K562 (cell line): Measurements from ENCODE around the gene SLC1A7. TPM values are rescaled to one million over a fixed set of nuclear protein-coding genes. Genes with fewer than 3 reads are reported as not detected.

Experiments used
- FOXP1 ChIP-seq: sonication (generic); formaldehyde crosslinking; IDR thresholded peaks from 2 replicates; pipeline ENCODE4 v1.8.0; 2022; ENCODE audit warnings: mild to moderate bottlenecking, missing genetic modification reagents
- PHB2 ChIP-seq: fragments of 450-650 bp; IDR thresholded peaks from 2 replicates; pipeline ENCODE4 v1.6.1; 2017; ENCODE audit warnings: low read depth
- SUPT5H ChIP-seq: fragments of 450-650 bp; IDR thresholded peaks from 2 replicates; pipeline ENCODE4 v1.6.1; 2016
- TCFL5 ChIP-seq: fragments of 250-450 bp; sonication (Bioruptor Pico); conservative IDR thresholded peaks from 2 replicates; pipeline ENCODE4 v1.6.1; 2021; ENCODE audit warnings: mild to moderate bottlenecking, moderate library complexity, matching md5 sums
- ZNF354B ChIP-seq: fragments of 250-450 bp; sonication (Bioruptor Pico); IDR thresholded peaks from 2 replicates; pipeline ENCODE4 v1.4.0; 2020
- polyA plus RNA-seq, 8 experiments: library from polyadenylated mRNA; depleted of rRNA in 4 of 8; stranded (reverse) in 5 of 8; unstranded in 3 of 8; fragments of >200 nt; fragmentation: Nextera tagmentation in 2 of 8; fragmentation: Illumina TruSeq in 1 of 8; extraction: Ambion mirVana in 2 of 8; extraction: Trizol in 1 of 8; gene quantifications; 2 replicates each; pipeline versions ENCODE4 v1.2.1 to v1.2.3, GENCODE V29; 2011 to 2014; ENCODE audit warnings: inconsistent platforms in 1 of 8, missing spikeins in 1 of 8
- total RNA-seq, 7 experiments: library from RNA; depleted of rRNA in 6 of 7; stranded (reverse); fragments of >200 nt in 6 of 7; fragmentation: Illumina TruSeq in 2 of 7; extraction: Trizol in 2 of 7; gene quantifications; 2 replicates each; pipeline versions ENCODE4 v1.2.1 to v1.2.3, GENCODE V29; 2011 to 2021; ENCODE audit warnings: low replicate concordance in 1 of 7
- TF ChIP-seq, protein P1 (sequence below): fragments of 450-650 bp; IDR thresholded peaks from 2 replicates; pipeline ENCODE4 v1.6.1; 2016; ENCODE audit warnings: mild to moderate bottlenecking, moderate library complexity
- TF ChIP-seq, protein P2 (sequence below), 2 experiments: IDR thresholded peaks; 2 replicates each; pipeline ENCODE4 v1.6.1; 2012; ENCODE audit warnings: improper control_type of control experiment in 2 of 2, low read depth in 2 of 2, low read length in 2 of 2, borderline replicate concordance in 1 of 2
- TF ChIP-seq, protein P3 (sequence below): IDR thresholded peaks from 2 replicates; pipeline ENCODE4 v1.6.1; 2012; ENCODE audit warnings: low read depth, low read length, improper control_type of control experiment, borderline replicate concordance
- TF ChIP-seq, protein P4 (sequence below): fragments of 450-650 bp; formaldehyde crosslinking; IDR thresholded peaks from 2 replicates; pipeline ENCODE4 v1.4.0; 2020; ENCODE audit warnings: mild to moderate bottlenecking, moderate library complexity
- TF ChIP-seq, protein P5 (sequence below): fragments of 450-650 bp; IDR thresholded peaks from 2 replicates; pipeline ENCODE4 v1.6.1; 2016

SLC1A7 gene
- total and polyA plus RNA-seq, 9 of the 15 experiments (the other 6 are each of a cell fraction or from before 2014, with no cell fraction given): 0.07 TPM; not detected in 8

DNA sequence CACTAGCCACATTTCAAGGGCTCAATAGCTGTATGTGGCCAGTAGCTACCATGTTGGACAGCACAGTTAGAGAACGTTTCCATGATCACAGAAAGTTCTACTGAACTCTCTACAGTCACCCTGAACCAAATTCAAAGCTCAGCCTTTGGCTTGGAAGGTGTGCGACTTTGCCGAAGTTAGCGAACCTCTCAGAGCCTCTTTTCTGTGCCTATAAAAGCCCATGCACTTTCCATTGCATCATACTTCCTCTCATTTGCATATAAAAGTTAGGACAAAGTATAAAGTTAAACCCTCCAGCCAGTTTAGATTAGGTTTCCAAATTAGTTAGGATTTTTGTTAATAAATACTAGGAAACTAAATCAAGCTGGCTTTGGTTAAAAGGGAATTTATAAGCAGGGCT is 4.7 kb upstream of the SLC1A7 start (continued):
- TF ChIP-seq, protein P1, sequence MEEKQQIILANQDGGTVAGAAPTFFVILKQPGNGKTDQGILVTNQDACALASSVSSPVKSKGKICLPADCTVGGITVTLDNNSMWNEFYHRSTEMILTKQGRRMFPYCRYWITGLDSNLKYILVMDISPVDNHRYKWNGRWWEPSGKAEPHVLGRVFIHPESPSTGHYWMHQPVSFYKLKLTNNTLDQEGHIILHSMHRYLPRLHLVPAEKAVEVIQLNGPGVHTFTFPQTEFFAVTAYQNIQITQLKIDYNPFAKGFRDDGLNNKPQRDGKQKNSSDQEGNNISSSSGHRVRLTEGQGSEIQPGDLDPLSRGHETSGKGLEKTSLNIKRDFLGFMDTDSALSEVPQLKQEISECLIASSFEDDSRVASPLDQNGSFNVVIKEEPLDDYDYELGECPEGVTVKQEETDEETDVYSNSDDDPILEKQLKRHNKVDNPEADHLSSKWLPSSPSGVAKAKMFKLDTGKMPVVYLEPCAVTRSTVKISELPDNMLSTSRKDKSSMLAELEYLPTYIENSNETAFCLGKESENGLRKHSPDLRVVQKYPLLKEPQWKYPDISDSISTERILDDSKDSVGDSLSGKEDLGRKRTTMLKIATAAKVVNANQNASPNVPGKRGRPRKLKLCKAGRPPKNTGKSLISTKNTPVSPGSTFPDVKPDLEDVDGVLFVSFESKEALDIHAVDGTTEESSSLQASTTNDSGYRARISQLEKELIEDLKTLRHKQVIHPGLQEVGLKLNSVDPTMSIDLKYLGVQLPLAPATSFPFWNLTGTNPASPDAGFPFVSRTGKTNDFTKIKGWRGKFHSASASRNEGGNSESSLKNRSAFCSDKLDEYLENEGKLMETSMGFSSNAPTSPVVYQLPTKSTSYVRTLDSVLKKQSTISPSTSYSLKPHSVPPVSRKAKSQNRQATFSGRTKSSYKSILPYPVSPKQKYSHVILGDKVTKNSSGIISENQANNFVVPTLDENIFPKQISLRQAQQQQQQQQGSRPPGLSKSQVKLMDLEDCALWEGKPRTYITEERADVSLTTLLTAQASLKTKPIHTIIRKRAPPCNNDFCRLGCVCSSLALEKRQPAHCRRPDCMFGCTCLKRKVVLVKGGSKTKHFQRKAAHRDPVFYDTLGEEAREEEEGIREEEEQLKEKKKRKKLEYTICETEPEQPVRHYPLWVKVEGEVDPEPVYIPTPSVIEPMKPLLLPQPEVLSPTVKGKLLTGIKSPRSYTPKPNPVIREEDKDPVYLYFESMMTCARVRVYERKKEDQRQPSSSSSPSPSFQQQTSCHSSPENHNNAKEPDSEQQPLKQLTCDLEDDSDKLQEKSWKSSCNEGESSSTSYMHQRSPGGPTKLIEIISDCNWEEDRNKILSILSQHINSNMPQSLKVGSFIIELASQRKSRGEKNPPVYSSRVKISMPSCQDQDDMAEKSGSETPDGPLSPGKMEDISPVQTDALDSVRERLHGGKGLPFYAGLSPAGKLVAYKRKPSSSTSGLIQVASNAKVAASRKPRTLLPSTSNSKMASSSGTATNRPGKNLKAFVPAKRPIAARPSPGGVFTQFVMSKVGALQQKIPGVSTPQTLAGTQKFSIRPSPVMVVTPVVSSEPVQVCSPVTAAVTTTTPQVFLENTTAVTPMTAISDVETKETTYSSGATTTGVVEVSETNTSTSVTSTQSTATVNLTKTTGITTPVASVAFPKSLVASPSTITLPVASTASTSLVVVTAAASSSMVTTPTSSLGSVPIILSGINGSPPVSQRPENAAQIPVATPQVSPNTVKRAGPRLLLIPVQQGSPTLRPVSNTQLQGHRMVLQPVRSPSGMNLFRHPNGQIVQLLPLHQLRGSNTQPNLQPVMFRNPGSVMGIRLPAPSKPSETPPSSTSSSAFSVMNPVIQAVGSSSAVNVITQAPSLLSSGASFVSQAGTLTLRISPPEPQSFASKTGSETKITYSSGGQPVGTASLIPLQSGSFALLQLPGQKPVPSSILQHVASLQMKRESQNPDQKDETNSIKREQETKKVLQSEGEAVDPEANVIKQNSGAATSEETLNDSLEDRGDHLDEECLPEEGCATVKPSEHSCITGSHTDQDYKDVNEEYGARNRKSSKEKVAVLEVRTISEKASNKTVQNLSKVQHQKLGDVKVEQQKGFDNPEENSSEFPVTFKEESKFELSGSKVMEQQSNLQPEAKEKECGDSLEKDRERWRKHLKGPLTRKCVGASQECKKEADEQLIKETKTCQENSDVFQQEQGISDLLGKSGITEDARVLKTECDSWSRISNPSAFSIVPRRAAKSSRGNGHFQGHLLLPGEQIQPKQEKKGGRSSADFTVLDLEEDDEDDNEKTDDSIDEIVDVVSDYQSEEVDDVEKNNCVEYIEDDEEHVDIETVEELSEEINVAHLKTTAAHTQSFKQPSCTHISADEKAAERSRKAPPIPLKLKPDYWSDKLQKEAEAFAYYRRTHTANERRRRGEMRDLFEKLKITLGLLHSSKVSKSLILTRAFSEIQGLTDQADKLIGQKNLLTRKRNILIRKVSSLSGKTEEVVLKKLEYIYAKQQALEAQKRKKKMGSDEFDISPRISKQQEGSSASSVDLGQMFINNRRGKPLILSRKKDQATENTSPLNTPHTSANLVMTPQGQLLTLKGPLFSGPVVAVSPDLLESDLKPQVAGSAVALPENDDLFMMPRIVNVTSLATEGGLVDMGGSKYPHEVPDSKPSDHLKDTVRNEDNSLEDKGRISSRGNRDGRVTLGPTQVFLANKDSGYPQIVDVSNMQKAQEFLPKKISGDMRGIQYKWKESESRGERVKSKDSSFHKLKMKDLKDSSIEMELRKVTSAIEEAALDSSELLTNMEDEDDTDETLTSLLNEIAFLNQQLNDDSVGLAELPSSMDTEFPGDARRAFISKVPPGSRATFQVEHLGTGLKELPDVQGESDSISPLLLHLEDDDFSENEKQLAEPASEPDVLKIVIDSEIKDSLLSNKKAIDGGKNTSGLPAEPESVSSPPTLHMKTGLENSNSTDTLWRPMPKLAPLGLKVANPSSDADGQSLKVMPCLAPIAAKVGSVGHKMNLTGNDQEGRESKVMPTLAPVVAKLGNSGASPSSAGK: 0 out of 2 replicates have a peak, but pooled peaks have one; percentile 13
- TF ChIP-seq PHB2 (no peak), SUPT5H (no peak), FOXP1 (no peak), TCFL5 (no peak), ZNF354B (no peak)
- TF ChIP-seq, protein P2, sequence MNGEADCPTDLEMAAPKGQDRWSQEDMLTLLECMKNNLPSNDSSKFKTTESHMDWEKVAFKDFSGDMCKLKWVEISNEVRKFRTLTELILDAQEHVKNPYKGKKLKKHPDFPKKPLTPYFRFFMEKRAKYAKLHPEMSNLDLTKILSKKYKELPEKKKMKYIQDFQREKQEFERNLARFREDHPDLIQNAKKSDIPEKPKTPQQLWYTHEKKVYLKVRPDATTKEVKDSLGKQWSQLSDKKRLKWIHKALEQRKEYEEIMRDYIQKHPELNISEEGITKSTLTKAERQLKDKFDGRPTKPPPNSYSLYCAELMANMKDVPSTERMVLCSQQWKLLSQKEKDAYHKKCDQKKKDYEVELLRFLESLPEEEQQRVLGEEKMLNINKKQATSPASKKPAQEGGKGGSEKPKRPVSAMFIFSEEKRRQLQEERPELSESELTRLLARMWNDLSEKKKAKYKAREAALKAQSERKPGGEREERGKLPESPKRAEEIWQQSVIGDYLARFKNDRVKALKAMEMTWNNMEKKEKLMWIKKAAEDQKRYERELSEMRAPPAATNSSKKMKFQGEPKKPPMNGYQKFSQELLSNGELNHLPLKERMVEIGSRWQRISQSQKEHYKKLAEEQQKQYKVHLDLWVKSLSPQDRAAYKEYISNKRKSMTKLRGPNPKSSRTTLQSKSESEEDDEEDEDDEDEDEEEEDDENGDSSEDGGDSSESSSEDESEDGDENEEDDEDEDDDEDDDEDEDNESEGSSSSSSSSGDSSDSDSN (IDR thresholded peaks at IDR 0.05; ENCODE audit: borderline replicate concordance in 1 of 2, low read depth in 2 of 2, low read length in 2 of 2): no peak
- TF ChIP-seq, protein P3, sequence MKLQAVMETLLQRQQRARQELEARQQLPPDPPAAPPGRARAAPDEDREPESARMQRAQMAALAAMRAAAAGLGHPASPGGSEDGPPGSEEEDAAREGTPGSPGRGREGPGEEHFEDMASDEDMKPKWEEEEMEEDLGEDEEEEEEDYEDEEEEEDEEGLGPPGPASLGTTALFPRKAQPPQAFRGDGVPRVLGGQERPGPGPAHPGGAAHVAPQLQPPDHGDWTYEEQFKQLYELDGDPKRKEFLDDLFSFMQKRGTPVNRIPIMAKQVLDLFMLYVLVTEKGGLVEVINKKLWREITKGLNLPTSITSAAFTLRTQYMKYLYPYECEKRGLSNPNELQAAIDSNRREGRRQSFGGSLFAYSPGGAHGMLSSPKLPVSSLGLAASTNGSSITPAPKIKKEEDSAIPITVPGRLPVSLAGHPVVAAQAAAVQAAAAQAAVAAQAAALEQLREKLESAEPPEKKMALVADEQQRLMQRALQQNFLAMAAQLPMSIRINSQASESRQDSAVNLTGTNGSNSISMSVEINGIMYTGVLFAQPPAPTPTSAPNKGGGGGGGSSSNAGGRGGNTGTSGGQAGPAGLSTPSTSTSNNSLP: no peak
- TF ChIP-seq, protein P4, sequence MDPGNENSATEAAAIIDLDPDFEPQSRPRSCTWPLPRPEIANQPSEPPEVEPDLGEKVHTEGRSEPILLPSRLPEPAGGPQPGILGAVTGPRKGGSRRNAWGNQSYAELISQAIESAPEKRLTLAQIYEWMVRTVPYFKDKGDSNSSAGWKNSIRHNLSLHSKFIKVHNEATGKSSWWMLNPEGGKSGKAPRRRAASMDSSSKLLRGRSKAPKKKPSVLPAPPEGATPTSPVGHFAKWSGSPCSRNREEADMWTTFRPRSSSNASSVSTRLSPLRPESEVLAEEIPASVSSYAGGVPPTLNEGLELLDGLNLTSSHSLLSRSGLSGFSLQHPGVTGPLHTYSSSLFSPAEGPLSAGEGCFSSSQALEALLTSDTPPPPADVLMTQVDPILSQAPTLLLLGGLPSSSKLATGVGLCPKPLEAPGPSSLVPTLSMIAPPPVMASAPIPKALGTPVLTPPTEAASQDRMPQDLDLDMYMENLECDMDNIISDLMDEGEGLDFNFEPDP: no peak
- TF ChIP-seq, protein P5, sequence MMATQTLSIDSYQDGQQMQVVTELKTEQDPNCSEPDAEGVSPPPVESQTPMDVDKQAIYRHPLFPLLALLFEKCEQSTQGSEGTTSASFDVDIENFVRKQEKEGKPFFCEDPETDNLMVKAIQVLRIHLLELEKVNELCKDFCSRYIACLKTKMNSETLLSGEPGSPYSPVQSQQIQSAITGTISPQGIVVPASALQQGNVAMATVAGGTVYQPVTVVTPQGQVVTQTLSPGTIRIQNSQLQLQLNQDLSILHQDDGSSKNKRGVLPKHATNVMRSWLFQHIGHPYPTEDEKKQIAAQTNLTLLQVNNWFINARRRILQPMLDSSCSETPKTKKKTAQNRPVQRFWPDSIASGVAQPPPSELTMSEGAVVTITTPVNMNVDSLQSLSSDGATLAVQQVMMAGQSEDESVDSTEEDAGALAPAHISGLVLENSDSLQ: no peak
